Inferior parietal cortex (tissue), 1 donor: ENCODE measurements around the gene SNX33.
"Not testable (repeated sequence)": the region's sequence is repeated elsewhere in the genome, so short reads cannot be mapped to it uniquely, and the experiment has no call there.

ENCODE experiments used
- DNase-seq: peaks from one replicate; pipeline ENCODE4 v3.0.0-alpha.2; 2016; ENCODE audit errors: extremely low spot score

The SNX33 gene

DNA sequence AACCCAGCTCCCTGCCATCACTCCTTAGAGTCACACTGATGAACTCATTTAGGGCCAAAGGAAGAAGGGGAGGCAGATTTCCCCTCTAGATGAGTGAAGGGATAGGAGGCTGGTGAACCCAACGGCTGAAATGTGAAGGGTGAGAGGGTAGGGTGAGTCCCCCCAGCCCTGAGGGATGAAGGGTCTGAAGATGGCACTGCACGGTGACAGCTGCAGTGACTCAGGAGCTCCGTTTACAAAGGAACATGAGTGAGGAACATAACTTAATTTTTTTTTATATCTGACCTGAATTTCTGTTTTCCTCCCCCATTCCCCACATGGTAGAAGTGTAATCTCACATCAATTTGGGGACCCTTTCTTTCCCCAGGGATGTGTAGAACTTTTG, 14.0 kb downstream of the SNX33 start:
- no peak for DNase-seq

DNA sequence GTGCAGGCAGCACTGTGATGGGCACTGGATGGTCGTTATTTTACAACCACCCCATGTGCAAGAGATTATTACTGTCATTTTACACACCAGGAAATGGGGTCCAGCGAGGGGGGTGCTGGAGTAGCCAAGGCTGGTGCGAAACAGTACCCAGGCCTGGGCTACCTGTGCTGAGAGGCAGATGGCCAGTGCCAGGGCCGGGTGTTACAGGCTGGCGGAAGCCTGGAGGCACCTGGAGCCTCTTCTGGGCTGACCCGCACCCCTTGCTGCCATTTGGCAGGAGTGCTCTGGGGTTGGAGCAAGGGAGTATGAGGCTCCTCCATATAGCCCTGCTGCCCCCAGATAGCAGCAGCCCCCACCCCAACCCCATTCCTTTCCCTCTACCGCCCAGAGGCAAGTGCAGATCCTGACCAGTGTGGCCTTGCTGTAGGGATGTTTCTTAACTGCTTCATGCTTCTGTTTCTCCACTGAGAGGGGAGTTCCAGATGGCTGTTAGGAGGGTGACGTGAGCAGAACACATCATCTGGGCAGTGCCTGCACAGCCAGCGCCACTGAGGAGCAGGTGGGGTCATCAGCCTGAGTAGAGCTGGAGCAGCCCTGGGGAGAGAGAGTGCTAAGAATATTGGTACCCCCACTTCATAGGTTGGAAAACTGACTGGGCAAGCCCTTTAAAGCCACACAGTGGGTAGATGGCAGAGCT, 15.3 kb downstream of the SNX33 start:
- DNase-seq, result no peak

- no peak for DNase-seq
Measured at GRCh38 chr15:75663931-75664421, 16.3 kb downstream of the SNX33 start.

GRCh38 chr15:75666823-75667501, 19.2 kb downstream of the SNX33 start:
- DNase-seq, result no peak

- no peak for DNase-seq
Measured at GRCh38 chr15:75669191-75669878, 21.6 kb downstream of the SNX33 start.

GRCh38 chr15:75669879-75670212, 22.1 kb downstream of the SNX33 start:
- no peak for DNase-seq

DNA sequence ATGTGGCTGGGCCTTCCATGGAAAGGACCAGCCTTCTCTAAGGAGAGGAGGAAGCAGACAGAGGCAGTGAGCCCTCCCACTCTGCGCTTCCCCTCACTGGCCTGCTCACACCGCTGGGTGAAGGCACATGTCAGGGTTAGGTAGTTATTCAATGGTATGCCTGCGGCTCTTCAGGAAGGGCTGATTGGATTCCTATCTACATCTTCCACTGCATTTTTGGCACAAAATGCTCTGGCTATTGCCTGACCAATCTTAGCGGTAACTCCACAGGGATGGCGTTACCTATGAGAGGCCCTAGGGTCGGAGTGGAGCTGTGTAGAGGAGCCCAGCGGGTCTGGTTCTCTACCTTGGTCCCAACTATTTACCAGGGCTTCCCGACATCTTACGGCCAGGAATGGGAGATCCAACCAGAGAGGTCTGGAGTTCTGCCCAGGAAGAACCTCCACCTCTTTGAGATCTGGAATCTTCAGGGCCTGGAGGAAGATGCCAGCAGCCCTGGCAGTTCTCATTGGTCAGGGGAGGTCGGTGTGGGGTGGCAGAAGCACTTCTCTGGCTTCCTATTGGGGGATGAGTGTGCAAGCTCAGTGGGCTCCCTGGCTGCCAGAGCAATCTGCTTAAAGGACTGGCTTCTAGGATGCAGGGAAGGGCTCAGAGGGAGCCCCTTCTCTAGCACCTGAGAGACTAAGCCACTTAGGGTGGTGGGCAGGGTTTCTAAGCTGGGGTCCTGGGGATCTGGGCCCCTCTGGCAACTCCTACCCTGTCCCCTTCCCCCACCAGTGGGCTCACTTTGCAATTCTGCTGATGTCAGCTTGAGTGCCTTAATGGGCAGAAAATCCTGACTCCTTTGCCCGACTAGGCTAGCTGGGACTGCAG, 24.3 kb downstream of the SNX33 start:
- DNase-seq, result no peak

DNA sequence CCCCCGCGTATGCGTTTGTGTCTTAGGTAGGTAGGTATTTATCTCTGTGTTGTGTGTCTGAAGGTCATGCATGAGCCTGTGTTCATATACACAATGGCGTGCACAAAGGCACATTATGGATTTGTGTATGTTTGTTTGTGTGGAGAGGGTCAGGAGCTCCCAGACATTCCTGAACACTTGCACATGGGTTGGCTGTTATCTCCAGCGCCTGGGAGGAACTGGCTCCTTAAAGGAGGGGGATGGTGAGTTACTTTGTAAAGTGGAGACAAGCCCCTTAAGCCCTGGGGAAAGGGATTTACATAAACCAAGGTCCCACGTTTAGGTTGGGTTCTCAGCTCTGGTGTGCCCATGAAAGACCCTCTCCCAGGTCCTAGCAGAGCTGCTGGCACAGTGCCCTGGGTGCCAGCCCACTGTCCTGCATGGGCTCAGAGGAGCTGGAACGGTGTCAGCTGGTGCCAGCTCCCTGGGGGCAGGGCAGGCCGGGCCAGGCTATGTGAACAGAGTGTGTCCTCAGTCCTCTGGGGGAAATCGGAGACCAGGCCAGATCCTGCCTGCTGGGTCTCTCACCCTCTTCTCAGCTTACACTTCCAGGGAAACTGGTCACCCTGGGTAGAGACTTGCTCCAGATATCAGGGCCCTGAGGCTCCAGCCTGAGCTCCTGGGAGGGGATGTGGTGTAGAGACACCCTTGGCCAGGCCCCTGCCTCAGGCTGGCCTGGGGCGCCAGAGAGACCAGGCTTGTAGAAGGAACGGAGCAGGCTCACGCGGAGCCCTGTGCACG, 25.1 kb downstream of the SNX33 start:
- no peak for DNase-seq

DNA sequence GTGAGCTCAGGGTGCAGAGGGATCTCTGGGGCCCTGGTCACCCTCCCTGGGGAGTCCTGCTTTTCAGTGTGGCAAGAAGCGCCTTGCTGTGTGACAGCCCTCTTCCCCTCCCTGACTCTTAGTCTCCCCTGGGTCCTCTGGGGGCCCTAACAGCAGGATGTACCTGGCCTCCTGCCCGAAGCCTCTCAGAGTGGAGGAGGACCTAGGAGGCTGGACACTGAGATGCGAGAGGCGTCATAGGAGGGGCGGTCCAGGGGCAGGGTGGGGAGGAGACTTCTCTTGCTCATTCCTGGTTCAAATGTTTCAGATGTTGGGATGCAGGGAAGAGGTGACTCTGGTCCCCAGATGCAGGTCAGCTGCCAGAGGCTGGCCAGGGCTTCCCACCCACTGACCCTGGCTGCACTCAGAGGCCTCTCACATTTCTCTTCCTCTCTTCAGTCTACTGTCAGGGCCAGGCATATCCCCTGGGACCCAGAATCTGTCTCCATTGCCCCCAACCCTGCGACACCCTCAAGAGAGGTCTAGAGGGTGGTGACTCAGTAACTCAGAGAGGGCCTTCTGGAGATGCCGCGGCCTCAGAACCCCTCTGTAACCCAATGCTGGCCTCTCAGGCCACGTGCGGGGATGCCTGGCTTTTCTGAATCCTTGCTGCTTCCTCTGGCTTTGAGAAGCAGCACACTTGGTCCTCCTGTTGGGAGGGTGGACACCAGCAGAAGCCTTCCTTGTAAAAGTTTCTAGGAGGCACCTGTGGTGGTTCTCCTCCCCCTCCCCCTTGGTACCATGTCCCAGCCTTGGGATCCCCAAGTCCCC, 25.9 kb downstream of the SNX33 start:
- no peak for DNase-seq

DNA sequence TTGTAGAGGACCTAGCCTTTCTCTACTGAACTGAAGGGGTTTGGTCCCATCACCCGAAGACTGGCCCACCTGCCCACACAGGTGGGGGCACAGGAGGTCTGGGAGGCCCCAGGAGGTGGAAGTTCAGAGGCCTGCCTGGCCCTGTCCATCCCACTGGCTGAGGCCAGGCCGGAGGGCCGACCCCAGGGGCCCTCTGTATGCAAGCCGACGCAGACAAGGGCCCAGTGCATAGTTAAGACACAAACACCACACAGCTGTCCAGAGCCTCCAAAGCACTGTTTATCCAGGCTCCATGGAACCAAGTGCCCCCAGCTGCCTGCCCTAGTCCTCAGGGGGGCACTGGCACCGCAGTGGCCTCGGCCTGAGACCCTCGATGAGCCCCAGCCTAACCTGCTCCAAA, 26.7 kb downstream of the SNX33 start:
- no peak for DNase-seq

DNA sequence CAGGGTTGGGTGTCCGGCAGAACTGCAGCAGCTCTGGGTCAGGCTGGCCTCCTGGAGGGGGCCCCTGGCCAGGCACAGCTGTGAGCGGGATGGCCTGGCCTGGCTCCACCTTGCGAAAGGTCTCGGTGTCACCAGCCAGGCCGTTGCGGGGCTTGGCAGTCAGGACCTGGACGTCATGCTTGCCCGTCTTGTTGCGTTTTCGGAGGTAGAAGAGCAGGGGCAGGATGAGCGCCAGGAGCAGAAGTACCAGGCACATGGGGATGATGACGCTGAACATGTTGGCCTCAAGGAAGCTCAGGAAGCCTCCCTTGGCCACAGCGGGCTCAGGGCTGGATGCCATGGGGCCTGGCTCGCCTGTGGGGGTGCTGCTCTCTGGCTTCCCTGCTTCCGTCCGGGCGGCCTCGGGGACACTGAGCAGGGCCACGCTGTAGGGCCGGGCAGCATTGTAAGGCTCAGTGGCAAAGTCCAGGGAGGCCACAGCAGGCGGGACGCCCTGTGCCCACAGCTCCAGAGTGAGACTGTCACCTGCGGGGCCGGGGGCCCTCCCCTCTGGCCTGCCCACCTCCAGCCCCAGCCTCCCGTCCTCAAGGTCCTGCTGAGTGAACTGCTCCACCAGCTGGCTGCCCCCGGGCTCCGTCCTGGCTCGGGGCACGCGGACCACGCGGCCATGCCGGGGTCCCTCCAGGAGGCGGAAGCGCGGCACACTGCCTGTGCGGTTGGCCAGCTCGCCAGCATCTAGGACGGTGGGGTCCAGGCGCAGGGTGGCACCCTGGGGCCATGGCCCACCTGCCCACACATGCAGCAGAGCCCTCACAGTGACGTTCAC, 28.1 kb downstream of the SNX33 start:
- DNase-seq, result no peak

- no peak for DNase-seq
Measured at GRCh38 chr15:75676688-75677464, 29.2 kb downstream of the SNX33 start.

DNA sequence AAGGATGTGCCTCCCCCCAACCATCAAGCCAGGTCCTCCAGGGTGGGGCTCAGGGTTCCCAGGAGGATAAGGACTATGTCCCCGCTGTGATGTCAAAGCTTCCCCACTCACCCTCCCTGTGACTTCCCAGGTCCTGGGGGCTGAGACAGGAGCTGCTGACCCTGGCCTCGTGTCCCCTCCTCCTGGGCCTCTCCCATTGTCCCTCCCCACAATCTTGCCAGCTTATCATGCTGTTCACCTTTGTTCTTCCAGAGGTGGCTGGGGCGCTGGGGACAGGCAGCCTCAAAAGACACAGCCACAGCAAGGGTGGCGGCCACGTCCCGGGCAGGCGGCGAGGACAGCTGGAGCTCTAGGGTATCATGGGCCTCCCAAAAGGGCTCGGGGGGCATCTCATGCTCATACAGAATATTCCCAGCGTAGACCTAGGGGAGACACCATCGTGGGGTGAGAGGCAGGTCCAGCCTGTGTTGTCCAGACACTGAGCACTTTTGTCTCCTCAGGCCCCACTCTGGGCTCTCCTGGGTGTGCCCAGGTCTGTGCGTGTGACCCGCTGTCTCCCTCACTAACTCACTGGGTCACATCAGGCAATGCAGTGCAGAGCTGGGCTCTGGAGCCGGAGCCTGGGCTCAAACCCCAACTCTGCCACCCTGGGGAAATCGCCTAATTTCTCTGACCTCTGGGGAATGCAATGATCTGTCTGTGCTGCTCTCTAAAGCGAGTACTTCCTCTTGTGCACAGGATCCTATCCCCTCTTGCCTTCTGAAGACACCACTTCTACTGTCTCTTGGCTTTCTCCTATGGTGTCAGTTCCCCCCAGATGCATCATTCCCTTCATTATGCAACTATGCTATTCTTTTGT, 30.0 kb downstream of the SNX33 start:
- no peak for DNase-seq

- DNase-seq, result not testable (repeated sequence)
Measured at GRCh38 chr15:75678324-75678690, 30.6 kb downstream of the SNX33 start.

DNA sequence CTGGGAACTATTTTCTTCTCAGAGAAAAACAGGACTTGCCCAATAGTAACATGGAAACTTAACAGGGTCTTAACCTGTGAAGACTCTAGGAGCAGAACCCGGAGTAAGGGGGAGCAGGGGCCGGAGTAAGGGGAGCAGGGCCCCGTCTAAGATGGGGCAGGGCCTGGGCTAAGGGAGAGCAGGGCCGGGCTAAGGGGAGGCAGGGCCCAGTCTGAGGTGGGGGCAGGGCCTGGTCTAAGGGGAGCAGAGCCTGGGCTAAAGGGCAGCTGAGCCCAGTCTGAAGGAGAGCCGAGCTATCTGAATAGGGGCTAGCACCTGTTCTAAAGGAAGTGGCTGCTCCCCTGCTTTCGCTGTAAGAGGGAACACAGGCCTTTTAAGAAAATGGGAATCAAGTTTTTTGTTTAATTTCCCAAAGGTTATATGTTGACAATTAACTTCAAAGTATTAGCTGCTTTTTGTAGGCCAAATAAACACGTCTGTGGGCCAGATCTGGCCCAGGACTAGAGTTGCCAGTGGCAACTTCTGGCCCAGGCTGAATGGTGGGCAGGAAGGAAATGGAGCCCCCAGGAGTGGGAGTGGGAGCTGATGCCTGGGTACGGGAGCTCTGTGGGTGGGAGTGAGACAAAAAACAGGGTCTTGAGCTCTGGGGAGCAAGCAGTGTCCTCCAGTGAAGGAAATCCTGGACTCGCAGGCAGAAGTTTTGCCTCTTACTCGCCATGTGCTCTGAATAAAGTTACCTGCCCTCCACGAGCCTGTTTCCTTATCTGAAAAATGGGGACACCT, 32.5 kb downstream of the SNX33 start:
- no peak for DNase-seq

- no peak for DNase-seq
Measured at GRCh38 chr15:75682181-75683135, 34.7 kb downstream of the SNX33 start.
